Measurements from ENCODE around the gene SPINK9. TPM values are rescaled to one million over a fixed set of nuclear protein-coding genes. Genes with fewer than 3 reads are reported as not detected.
"Not testable (repeated sequence)": the region's sequence is repeated elsewhere in the genome, so short reads cannot be mapped to it uniquely, and the experiment has no call there.

SPINK9 gene, protein sequence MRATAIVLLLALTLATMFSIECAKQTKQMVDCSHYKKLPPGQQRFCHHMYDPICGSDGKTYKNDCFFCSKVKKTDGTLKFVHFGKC
- total RNA-seq: not detected

DNA sequence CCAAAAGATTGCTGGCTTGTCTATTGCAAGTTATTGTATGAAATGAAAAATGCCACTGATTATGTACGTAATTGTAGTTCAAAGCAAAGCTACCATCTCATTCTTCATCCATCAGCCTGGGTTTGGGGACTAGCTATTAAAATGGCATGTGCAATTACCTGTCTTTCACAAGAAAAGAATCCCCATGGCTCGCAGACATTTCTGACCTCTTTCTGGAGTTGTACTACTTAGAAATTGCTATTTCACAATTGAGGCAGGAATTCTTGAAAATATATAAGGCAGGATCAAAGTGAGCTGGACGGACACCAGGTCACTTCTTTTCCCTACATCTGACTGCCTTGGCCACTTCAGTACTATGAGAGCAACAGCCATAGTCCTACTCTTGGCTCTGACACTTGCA, at the start of gene SPINK9:
TSS of gene SPINK9 (plus strand) at position 301 of the 400 bp plus-strand sequence. CDS start at position 356, 55 bp downstream.
- H3K27me3 Mint-ChIP-seq (ENCODE audit: low read depth): no peaks in the 10 kb centered on the region
- H3K36me3 Mint-ChIP-seq (ENCODE audit: low read depth): peaks cover 5% of the 10 kb centered on the region
- H3K4me3 Mint-ChIP-seq: no peak within 1 kb of the TSS
- intact Hi-C loops (cut with micrococcal nuclease): no loop called here
- H3K9me3 Mint-ChIP-seq: peaks cover 7% of the 10 kb centered on the region
- CTCF ChIA-PET: interaction anchor here (0.9 kb wide), 1 partner anchor 40 kb away, joined by 4 read pairs; no protein-coding TSS in a partner anchor
- H3K4me1 Mint-ChIP-seq (ENCODE audit: low read depth): no peaks in the 10 kb centered on the region
- DNase-seq: no peak
- no peak within 1 kb of the TSS for H3K27ac Mint-ChIP-seq

DNA sequence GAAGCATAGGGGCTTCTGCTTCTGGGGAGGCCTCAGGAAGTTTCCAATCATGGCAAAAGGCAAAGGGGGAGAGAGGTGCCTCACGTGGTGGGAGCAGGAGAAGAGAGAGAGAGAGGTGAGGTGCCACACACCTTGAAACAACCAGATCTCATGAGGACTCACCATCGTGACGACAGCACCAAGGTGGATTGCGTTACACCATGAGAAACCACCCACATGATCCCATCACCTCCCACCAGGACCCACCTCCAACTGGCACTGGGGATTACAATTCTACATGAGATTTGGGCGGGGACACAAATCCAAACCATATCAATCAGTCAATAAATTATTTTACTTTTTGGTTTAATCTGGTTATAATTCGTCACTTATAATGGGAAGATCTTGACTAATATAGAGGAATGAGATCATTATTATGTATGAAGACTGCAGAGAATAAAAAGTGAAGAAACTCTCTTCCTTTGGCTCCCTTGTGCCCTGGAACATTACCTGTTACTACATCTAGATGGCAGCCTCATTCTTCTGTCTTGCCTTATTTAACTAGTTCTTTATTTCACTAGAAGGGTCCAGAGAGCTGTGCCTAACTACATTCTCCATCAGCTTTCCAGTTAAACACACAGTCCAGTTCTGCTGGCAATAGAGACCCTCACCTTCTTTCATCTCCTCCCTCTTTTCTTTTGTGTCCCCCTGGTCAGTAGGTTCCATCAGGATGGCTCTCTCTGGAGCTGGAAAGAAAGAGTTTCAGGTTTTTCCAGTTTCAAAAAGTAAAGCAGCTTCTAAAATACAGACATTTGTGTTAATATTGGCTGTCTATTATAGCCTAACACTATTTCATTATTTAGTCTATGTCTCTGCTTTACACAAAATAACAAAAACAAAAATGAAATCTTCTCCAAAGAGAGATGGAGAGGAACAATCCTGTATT, 44.8 kb upstream of the SPINK9 start:
- H3K4me3 Mint-ChIP-seq: no peak overlapping the region
- no peaks in the 10 kb centered on the region for H3K36me3 Mint-ChIP-seq (ENCODE audit: low read depth)
- H3K27ac Mint-ChIP-seq: no peak overlapping the region
- no peak for DNase-seq
- no peaks in the 10 kb centered on the region for H3K9me3 Mint-ChIP-seq
- intact Hi-C loops (cut with micrococcal nuclease): loop anchor here (1.0 to 10.0 kb wide), 5 partner anchors 84 to 441 kb away; no protein-coding TSS in a partner anchor
- no peaks in the 10 kb centered on the region for H3K27me3 Mint-ChIP-seq (ENCODE audit: low read depth)
- no peaks in the 10 kb centered on the region for H3K4me1 Mint-ChIP-seq (ENCODE audit: low read depth)
- CTCF ChIA-PET: interaction anchor here (1.0 kb wide), 2 partner anchors 32 to 154 kb away, joined by 3 to 4 read pairs; no protein-coding TSS in a partner anchor

DNA sequence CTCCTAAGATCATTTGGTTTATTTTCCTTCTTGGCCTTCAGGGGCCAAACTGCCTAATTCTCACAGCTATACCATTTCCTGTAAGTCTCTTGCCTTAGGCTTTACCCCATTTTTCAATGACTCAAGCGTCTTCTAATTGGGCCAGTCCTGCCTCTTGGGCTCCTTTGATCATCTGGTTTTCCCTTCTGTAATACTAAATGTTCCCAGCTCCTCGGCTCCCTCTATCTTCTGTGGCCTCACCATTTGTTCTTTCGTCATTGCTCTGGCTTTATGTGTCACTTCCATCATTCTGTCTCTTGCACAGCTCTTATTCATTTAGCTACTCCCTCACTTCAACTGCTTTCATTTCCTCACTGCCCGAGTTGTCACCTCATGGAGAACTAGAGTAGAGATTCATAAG, 37.6 kb upstream of the SPINK9 start:
- no peaks in the 10 kb centered on the region for H3K4me1 Mint-ChIP-seq (ENCODE audit: low read depth)
- no peak overlapping the region for H3K27ac Mint-ChIP-seq
- no peaks in the 10 kb centered on the region for H3K27me3 Mint-ChIP-seq (ENCODE audit: low read depth)
- no peak for DNase-seq
- H3K36me3 Mint-ChIP-seq (ENCODE audit: low read depth): no peaks in the 10 kb centered on the region
- CTCF ChIA-PET: interaction anchor here (0.5 kb wide), 1 partner anchor 361 kb away, joined by 4 read pairs; no protein-coding TSS in a partner anchor
- intact Hi-C loops (cut with micrococcal nuclease): loop anchor here (10.0 kb wide), 1 partner anchor 147 kb away; no protein-coding TSS in a partner anchor
- H3K4me3 Mint-ChIP-seq: no peak overlapping the region
- H3K9me3 Mint-ChIP-seq: no peaks in the 10 kb centered on the region

DNA sequence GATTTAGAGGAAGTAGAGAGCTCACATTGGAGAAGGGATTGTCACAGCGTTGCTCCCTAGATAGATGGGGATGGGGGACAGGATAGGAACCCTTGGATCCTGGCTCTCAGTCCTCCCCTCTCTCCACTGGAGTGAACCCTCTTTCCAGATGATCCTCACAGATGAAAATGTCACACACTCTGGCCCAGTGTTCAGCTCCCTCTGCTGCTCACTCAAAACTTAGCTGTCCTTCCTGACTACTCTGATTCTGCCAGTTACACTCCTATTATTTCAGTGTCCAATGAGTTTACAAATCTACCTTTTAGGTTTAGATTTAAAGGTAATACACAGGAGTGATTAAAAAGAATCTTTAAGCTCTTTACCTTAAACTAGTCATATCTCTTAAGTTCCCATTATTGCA, 28.9 kb upstream of the SPINK9 start:
- no peak overlapping the region for H3K27ac Mint-ChIP-seq
- CTCF ChIA-PET: no interaction called here

DNA sequence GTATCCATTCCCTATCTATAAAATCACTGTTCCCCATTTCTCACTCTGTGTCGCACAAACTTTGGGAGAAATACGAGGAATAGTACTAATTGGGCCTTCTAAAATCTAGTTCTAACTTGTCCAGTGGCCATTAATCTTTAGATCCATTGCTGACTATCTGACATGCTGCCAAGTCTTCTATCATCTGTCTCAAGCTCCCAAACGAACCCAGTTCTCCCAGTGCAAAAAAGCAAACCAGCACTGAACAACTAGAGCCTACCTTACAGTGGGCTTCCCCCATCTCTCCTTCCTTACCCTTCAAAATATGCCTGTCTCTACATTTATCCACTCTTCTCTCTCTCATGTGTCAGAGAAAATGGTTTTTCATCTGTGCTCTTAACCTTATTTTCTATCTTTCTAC, 26.3 kb upstream of the SPINK9 start:
- H3K4me1 Mint-ChIP-seq (ENCODE audit: low read depth): no peaks in the 10 kb centered on the region
- H3K9me3 Mint-ChIP-seq: peaks cover 10% of the 10 kb centered on the region
- H3K36me3 Mint-ChIP-seq (ENCODE audit: low read depth): no peaks in the 10 kb centered on the region
- H3K27me3 Mint-ChIP-seq (ENCODE audit: low read depth): peaks cover 6% of the 10 kb centered on the region
- H3K27ac Mint-ChIP-seq: no peak overlapping the region
- CTCF ChIA-PET: no interaction called here
- DNase-seq: no peak
- no peak overlapping the region for H3K4me3 Mint-ChIP-seq
- intact Hi-C loops (cut with micrococcal nuclease): loop anchor here (5.0 kb wide), 1 partner anchor 132 kb away; no protein-coding TSS in a partner anchor

More for the DNA sequence above, 28.9 kb upstream of the SPINK9 start:
- Mint-ChIP-seq H3K36me3 (ENCODE audit: low read depth) (no peaks in the 10 kb centered on the region), H3K4me3 (no peak overlapping the region), H3K27me3 (ENCODE audit: low read depth) (peaks cover 6% of the 10 kb centered on the region), H3K9me3 (peaks cover 10% of the 10 kb centered on the region), H3K4me1 (ENCODE audit: low read depth) (no peaks in the 10 kb centered on the region)
- intact Hi-C loops (cut with micrococcal nuclease): loop anchor here (5.0 kb wide), 1 partner anchor 129 kb away; no protein-coding TSS in a partner anchor
- DNase-seq: no peak

DNA sequence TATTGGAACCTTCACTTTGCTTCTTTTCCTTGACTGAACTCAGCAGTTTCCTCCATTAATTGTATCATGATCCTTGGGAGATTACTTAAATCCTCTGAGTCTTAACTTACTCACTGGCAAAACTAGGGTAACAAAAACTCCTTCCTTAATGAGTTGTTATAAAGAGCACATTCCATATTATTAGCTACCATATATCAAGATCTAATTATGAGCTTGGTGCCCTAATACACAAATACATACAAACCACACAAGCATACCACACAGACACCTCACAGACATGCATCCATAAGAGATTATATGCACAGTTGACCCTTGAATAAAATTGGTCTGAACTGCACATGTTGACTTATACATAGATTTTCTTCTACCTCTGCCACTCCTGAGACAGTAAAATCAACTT, 25.6 kb upstream of the SPINK9 start:
- CTCF ChIA-PET: no interaction called here
- H3K27ac Mint-ChIP-seq: no peak overlapping the region
- no peaks in the 10 kb centered on the region for H3K4me1 Mint-ChIP-seq (ENCODE audit: low read depth)
- H3K4me3 Mint-ChIP-seq: no peak overlapping the region
- peaks cover 10% of the 10 kb centered on the region for H3K9me3 Mint-ChIP-seq
- DNase-seq: no peak
- intact Hi-C loops (cut with micrococcal nuclease): loop anchor here (5.0 kb wide), 1 partner anchor 132 kb away; no protein-coding TSS in a partner anchor
- no peaks in the 10 kb centered on the region for H3K36me3 Mint-ChIP-seq (ENCODE audit: low read depth)
- peaks cover 6% of the 10 kb centered on the region for H3K27me3 Mint-ChIP-seq (ENCODE audit: low read depth)

DNA sequence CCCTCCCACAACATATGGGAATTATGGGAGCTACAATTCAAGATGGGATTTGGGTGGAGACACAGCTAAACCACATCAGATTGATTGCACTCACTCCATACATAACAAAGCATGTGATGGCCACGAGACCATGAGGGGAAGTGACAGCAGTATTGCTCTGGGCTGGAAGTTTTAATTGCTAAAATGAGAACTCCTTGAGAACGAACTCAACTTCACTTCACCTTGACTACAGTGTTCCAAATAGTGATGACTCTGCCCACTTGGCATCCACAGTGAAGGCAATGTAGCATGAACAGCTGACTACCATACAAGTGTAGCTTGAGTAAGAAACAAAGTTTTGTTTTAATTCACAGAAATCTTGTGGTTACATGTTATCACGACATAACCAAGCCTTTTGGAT, 23.9 kb upstream of the SPINK9 start:
- peaks cover 6% of the 10 kb centered on the region for H3K27me3 Mint-ChIP-seq (ENCODE audit: low read depth)
- DNase-seq: no peak
- H3K36me3 Mint-ChIP-seq (ENCODE audit: low read depth): no peaks in the 10 kb centered on the region
- peaks cover 10% of the 10 kb centered on the region for H3K9me3 Mint-ChIP-seq
- CTCF ChIA-PET: no interaction called here
- H3K27ac Mint-ChIP-seq: no peak overlapping the region
- intact Hi-C loops (cut with micrococcal nuclease): no loop called here
- no peaks in the 10 kb centered on the region for H3K4me1 Mint-ChIP-seq (ENCODE audit: low read depth)
- no peak overlapping the region for H3K4me3 Mint-ChIP-seq

DNA sequence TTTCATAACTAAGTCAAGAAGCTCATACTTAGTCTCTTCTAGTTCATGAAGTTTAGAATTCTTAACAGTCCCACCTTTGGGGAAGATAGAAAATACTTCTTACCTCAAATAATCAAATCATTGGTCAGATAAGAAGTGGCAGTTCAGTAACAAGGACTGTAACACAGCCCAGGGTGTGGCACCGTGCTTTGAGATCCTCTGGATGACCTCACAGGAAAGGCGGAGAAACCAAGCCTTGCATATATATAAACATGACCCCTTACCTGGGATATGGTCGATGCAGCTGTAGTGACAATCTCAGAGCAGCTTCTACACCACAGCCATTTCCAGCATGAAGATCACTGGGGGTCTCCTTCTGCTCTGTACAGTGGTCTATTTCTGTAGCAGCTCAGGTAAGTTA, 23.2 kb upstream of the SPINK9 start, which contains the start of gene SPINK7:
TSS of gene SPINK7 (plus strand) at position 271 of the 400 bp plus-strand sequence. CDS start at position 332, 61 bp downstream.
- DNase-seq: no peak
- no peak within 1 kb of the TSS for H3K4me3 Mint-ChIP-seq
- no peaks in the 10 kb centered on the region for H3K36me3 Mint-ChIP-seq (ENCODE audit: low read depth)
- H3K27me3 Mint-ChIP-seq (ENCODE audit: low read depth): peaks cover 6% of the 10 kb centered on the region
- intact Hi-C loops (cut with micrococcal nuclease): no loop called here
- CTCF ChIA-PET: no interaction called here
- H3K27ac Mint-ChIP-seq: no peak within 1 kb of the TSS
- H3K4me1 Mint-ChIP-seq (ENCODE audit: low read depth): no peaks in the 10 kb centered on the region
- peaks cover 10% of the 10 kb centered on the region for H3K9me3 Mint-ChIP-seq

DNA sequence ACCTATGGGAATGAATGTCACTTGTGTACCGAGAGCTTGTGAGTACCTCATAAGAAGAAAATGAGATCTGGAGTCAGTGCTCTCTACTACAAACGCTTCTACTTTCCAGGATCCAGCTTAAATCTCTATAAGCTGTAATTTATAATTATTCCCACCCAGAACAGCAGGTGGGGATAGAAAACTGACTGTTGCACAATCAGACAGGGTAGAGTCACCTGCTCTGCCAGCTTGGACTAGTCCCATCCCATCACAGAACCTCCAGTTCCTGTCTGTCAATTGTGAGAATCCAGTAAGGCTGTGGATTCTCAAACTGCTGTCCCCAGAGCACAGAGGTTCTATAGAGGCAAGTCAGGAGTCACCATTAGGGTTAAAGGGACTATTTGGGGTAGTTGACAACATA, 21.2 kb upstream of the SPINK9 start:
- CTCF ChIA-PET: interaction anchor here (0.6 to 1.0 kb wide), 2 partner anchors 61 to 129 kb away, joined by 3 to 6 read pairs; no protein-coding TSS in a partner anchor
- intact Hi-C loops (cut with micrococcal nuclease): loop anchor here (2.0 kb wide), 1 partner anchor 417 kb away; no protein-coding TSS in a partner anchor
- no peak for DNase-seq
- H3K36me3 Mint-ChIP-seq (ENCODE audit: low read depth): peaks cover 2% of the 10 kb centered on the region
- H3K27ac Mint-ChIP-seq: no peak overlapping the region
- H3K27me3 Mint-ChIP-seq (ENCODE audit: low read depth): no peaks in the 10 kb centered on the region
- H3K4me1 Mint-ChIP-seq (ENCODE audit: low read depth): no peaks in the 10 kb centered on the region
- H3K4me3 Mint-ChIP-seq: no peak overlapping the region
- peaks cover 8% of the 10 kb centered on the region for H3K9me3 Mint-ChIP-seq

DNA sequence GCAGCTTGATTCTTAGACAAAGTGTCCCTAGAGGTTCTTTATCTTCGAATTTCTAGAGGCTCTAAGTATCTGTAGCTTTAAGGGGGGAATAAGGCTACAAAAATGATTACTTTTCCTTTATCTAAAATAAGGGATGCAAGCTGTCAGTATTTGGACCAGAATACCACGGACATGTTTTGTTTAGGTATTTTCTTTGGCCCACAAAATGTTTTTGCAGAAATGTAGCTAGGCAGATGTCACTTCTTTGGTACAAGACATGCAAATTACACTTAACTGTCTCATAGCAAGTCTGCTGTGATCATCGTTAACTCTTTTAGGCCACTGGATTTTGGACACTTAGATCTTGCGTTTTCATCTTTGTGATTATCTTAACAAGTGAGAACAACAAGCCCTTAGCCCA, 20.6 kb upstream of the SPINK9 start:
- H3K4me3 Mint-ChIP-seq: no peak overlapping the region
- peaks cover 3% of the 10 kb centered on the region for H3K36me3 Mint-ChIP-seq (ENCODE audit: low read depth)
- H3K9me3 Mint-ChIP-seq: peaks cover 5% of the 10 kb centered on the region
- peaks cover 2% of the 10 kb centered on the region for H3K27me3 Mint-ChIP-seq (ENCODE audit: low read depth)
- no peak for DNase-seq
- CTCF ChIA-PET: interaction anchor here (1.0 to 1.3 kb wide), 2 partner anchors 35 to 128 kb away, joined by 3 read pairs; no protein-coding TSS in a partner anchor
- no peaks in the 10 kb centered on the region for H3K4me1 Mint-ChIP-seq (ENCODE audit: low read depth)
- no peak overlapping the region for H3K27ac Mint-ChIP-seq
- intact Hi-C loops (cut with micrococcal nuclease): loop anchor here (2.0 kb wide), 1 partner anchor 416 kb away; no protein-coding TSS in a partner anchor

DNA sequence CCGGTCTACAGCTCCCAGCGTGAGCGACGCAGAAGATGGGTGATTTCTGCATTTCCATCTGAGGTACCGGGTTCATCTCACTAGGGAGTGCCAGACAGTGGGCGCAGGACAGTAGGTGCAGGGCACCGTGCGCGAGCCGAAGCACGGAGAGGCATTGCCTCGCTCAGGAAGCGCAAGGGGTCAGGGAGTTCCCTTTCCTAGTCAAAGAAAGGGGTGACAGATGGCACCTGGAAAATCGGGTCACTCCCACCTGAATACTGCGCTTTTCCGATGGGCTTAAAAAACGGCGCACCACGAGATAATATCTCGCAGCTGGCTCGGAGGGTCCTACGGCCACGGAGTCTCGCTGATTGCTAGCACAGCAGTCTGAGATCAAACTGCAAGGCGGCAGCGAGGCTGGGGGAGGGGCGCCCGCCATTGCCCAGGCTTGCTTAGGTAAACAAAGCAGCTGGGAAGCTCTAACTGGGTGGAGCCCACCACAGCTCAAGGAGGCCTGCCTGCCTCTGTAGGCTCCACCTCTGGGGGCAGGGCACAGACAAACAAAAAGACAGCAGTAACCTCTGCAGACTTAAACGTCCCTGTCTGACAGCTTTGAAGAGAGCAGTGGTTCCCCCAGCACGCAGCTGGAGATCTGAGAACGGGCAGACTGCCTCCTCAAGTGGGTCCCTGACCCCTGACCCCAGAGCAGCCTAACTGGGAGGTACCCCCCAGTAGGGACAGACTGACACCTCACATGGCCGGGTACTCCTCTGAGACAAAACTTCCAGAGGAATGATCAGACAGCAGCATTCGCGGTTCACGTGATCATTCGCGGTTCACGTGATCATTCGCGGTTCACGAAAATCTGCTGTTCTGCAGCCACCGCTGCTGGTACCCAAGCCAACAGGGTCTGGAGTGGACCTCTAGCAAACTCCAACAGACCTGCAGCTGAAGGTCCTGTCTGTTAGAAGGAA, 15.1 kb upstream of the SPINK9 start:
- H3K36me3 Mint-ChIP-seq (ENCODE audit: low read depth); H3K9me3 Mint-ChIP-seq; H3K27ac Mint-ChIP-seq; H3K27me3 Mint-ChIP-seq (ENCODE audit: low read depth); DNase-seq; intact Hi-C loops (cut with micrococcal nuclease); H3K4me1 Mint-ChIP-seq (ENCODE audit: low read depth): not testable (repeated sequence)
- peak overlapping the region; percentile 73 for H3K4me3 Mint-ChIP-seq
- CTCF ChIA-PET: interaction anchor here (0.6 kb wide), 1 partner anchor 421 kb away, joined by 5 read pairs; no protein-coding TSS in a partner anchor

Measured in activated naive CD4-positive, alpha-beta T cell treated with anti-CD3 and anti-CD28 coated beads for 36 hours (primary cell).